ENCODE results near the gene RPL13A. TPM values are rescaled to one million over a fixed set of nuclear protein-coding genes. Genes with fewer than 3 reads are reported as not detected.

The RPL13A gene
- total and polyA plus RNA-seq, 2 of the 13 experiments (the other 11 are each of a cell fraction or from before 2014, with no cell fraction given): 2,601 to 3,407 TPM

- TF ChIP-seq ZNF83 (CRISPR knock-in tag; IDR thresholded peaks at IDR 0.05; ENCODE audit: borderline replicate concordance) (no peak), WIZ (CRISPR knock-in tag; IDR thresholded peaks at IDR 0.05) (0 out of 2 replicates have a peak, but pooled peaks have one; percentile 59), CBX5 (CRISPR knock-in tag; IDR thresholded peaks at IDR 0.05; ENCODE audit: borderline replicate concordance) (no peak), ISX (CRISPR knock-in tag; conservative IDR thresholded peaks at IDR 0.05) (no peak), ETV6 (CRISPR knock-in tag; conservative IDR thresholded peaks at IDR 0.05) (0 out of 2 replicates have a peak, but pooled peaks have one; percentile 31), HDAC6 (IDR thresholded peaks at IDR 0.05; ENCODE audit: low read depth, low read length) (peak; percentile 81; the same call in 1 of the 2 replicates), ZNF329 (CRISPR knock-in tag; IDR thresholded peaks at IDR 0.05; ENCODE audit: low read depth) (no peak), POLR2AphosphoS2 (IDR thresholded peaks at IDR 0.05; ENCODE audit: low read depth, low read length) (peak; percentile 96), TERF1 (CRISPR knock-in tag; IDR thresholded peaks at IDR 0.05) (no peak), ZBTB26 (CRISPR knock-in tag; IDR thresholded peaks at IDR 0.05; ENCODE audit: borderline replicate concordance) (0 out of 2 replicates have a peak, but pooled peaks have one; percentile 51), TCF7 (IDR thresholded peaks at IDR 0.05; ENCODE audit: low read depth) (no peak), ZNF543 (CRISPR knock-in tag; IDR thresholded peaks at IDR 0.05) (no peak), ZNF224 (CRISPR knock-in tag; IDR thresholded peaks at IDR 0.05) (no peak), ADNP (CRISPR knock-in tag; IDR thresholded peaks at IDR 0.05) (no peak), PRMT3 (CRISPR knock-in tag; IDR thresholded peaks at IDR 0.05; ENCODE audit: borderline replicate concordance, low read depth) (no peak), THYN1 (CRISPR knock-in tag; IDR thresholded peaks at IDR 0.05; ENCODE audit: borderline replicate concordance, low read depth) (no peak), ZNF891 (CRISPR knock-in tag; IDR thresholded peaks at IDR 0.05) (peak; percentile 80; the same call in 1 of the 2 replicates), ZNF24 (IDR thresholded peaks at IDR 0.05) (peak; percentile 60; the same call in 1 of the 2 replicates), HOXA9 (CRISPR knock-in tag; IDR thresholded peaks at IDR 0.05; ENCODE audit: borderline replicate concordance) (no peak), NR1H2 (CRISPR knock-in tag; IDR thresholded peaks at IDR 0.05; ENCODE audit: borderline replicate concordance, low read depth) (no peak), NONO (IDR thresholded peaks at IDR 0.05) (no peak), NONO (CRISPR knock-in tag; conservative IDR thresholded peaks at IDR 0.05) (peak; percentile 89), AHR (CRISPR knock-in tag; IDR thresholded peaks at IDR 0.05) (peak; percentile 91), NR2F1 (CRISPR knock-in tag; IDR thresholded peaks at IDR 0.05) (no peak), ZNF576 (CRISPR knock-in tag; IDR thresholded peaks at IDR 0.05) (no peak), SCMH1 (CRISPR knock-in tag; IDR thresholded peaks at IDR 0.05; ENCODE audit: borderline replicate concordance) (no peak), THAP11 (CRISPR knock-in tag; IDR thresholded peaks at IDR 0.05) (peak; percentile 94), CHD4 (IDR thresholded peaks at IDR 0.05; ENCODE audit: borderline replicate concordance, low read length) (no peak), ZSCAN21 (CRISPR knock-in tag; IDR thresholded peaks at IDR 0.05; ENCODE audit: borderline replicate concordance) (peak; percentile 30; the same call in 1 of the 2 replicates)
Measured at GRCh38 chr19:49487277-49488045, at the start of gene RPL13A (continued).

Data from HepG2 (cell line).